Thoracic aorta (tissue), 2 donors: ENCODE results near the gene SH3GLB1. TPM values are rescaled to one million over a fixed set of nuclear protein-coding genes. Genes with fewer than 3 reads are reported as not detected.

Source experiments
- ATAC-seq: fragments of 150-250 bp; one replicate; pipeline ENCODE4 v1.8.0; 2017; ENCODE audit warnings: low read depth; ENCODE audit not compliant: insufficient number of reproducible peaks, low FRiP score
- DNase-seq: peaks from one replicate; pipeline ENCODE4 v3.0.0-alpha.2; 2020; ENCODE audit warnings: low spot score
- H3K27ac ChIP-seq, 2 donors: fragments of 200-600 bp; sonication (generic); 1 replicate in 1 of 2; 2 replicates in 1 of 2; pipeline ENCODE4 v1.5.1; 2016; ENCODE audit warnings: mild to moderate bottlenecking in 2 of 2, moderate library complexity in 2 of 2
- H3K27me3 ChIP-seq: fragments of 200-600 bp; sonication (generic); replicated peaks from 2 replicates; pipeline ENCODE4 v1.6.0; 2016; ENCODE audit warnings: mild to moderate bottlenecking; ENCODE audit not compliant: insufficient read depth
- H3K36me3 ChIP-seq: fragments of 200-600 bp; sonication (generic); one replicate; pipeline ENCODE4 v1.5.1; 2016
- H3K4me1 ChIP-seq, 2 donors: fragments of 200-600 bp; sonication (generic); 1 replicate in 1 of 2; 2 replicates in 1 of 2; pipeline versions ENCODE4 v1.5.1 to v1.6.0; 2016; ENCODE audit warnings: low read depth in 2 of 2, mild to moderate bottlenecking in 1 of 2; ENCODE audit not compliant: control insufficient read depth in 1 of 2
- H3K4me3 ChIP-seq: fragments of 200-600 bp; sonication (generic); 2 replicates; pipeline ENCODE4 v1.5.1; 2016; ENCODE audit warnings: mild to moderate bottlenecking
- H3K9me3 ChIP-seq: fragments of 200-600 bp; sonication (generic); 2 replicates; pipeline ENCODE4 v1.5.1; 2016
- CTCF ChIP-seq: fragments of 200-600 bp; sonication (generic); IDR thresholded peaks from one replicate; pipeline ENCODE4 v1.5.1; 2019; ENCODE audit warnings: antibody characterized with exemption
- total RNA-seq, 2 donors: library from RNA; depleted of rRNA; stranded (reverse); fragments of >200 nt; gene quantifications; one replicate each; pipeline versions ENCODE4 v1.1.0 to v1.2.3, GENCODE V29; 2016

Gene SH3GLB1
- total RNA-seq, 2 donors from 2014 or later = 49.1 to 69.6 TPM

- Histone ChIP-seq H3K27me3 (no peaks in the 10 kb centered on the region), H3K4me1 (peaks cover 30 to 42% of the 10 kb centered on the region in 2 donors), H3K27ac (peak overlapping the region; percentile 96 to 99), H3K4me3 (peak overlapping the region; percentile 95), H3K9me3 (no peaks in the 10 kb centered on the region), H3K36me3 (no peaks in the 10 kb centered on the region)
- DNase-seq (no peak), ATAC-seq (peak; percentile 51)
- TF ChIP-seq CTCF = no peak
Observed at GRCh38 chr1:86704972-86705664, 742 bp downstream of the SH3GLB1 start.

- DNase-seq = no peak
- Histone ChIP-seq H3K9me3 (no peaks in the 10 kb centered on the region), H3K27me3 (no peaks in the 10 kb centered on the region), H3K27ac (peak overlapping the region; percentile 96 to 99), H3K36me3 (no peaks in the 10 kb centered on the region), H3K4me1 (peaks cover 32 to 42% of the 10 kb centered on the region in 2 donors), H3K4me3 (peak overlapping the region; percentile 95)
- TF ChIP-seq CTCF = no peak
- no peak for ATAC-seq
Observed at GRCh38 chr1:86705665-86705985, 1.2 kb downstream of the SH3GLB1 start.

GRCh38 chr1:86706018-86706635 is 1.8 kb downstream of the SH3GLB1 start:
- peak overlapping the region; percentile 96 to 99 for H3K27ac ChIP-seq
- no peak for TF ChIP-seq CTCF
- H3K27me3 ChIP-seq = no peaks in the 10 kb centered on the region
- H3K4me3 ChIP-seq = peak overlapping the region; percentile 95
- H3K9me3 ChIP-seq = no peaks in the 10 kb centered on the region
- DNase-seq = no peak
- no peak for ATAC-seq
- H3K36me3 ChIP-seq = no peaks in the 10 kb centered on the region
- peaks cover 37 to 42% of the 10 kb centered on the region in 2 donors for H3K4me1 ChIP-seq

GRCh38 chr1:86708920-86709319 is 4.5 kb downstream of the SH3GLB1 start:
- no peak overlapping the region for H3K27ac ChIP-seq
- ATAC-seq = no peak

More at GRCh38 chr1:86708920-86709319, 4.5 kb downstream of the SH3GLB1 start:
- Histone ChIP-seq H3K27me3 (no peaks in the 10 kb centered on the region), H3K9me3 (no peaks in the 10 kb centered on the region), H3K36me3 (no peaks in the 10 kb centered on the region), H3K4me3 (no peak overlapping the region), H3K4me1 (peaks cover 52 to 58% of the 10 kb centered on the region in 2 donors)
- no peak for TF ChIP-seq CTCF
- DNase-seq = no peak
